ENCODE results near the gene TRABD2B.

Gene TRABD2B

DNA sequence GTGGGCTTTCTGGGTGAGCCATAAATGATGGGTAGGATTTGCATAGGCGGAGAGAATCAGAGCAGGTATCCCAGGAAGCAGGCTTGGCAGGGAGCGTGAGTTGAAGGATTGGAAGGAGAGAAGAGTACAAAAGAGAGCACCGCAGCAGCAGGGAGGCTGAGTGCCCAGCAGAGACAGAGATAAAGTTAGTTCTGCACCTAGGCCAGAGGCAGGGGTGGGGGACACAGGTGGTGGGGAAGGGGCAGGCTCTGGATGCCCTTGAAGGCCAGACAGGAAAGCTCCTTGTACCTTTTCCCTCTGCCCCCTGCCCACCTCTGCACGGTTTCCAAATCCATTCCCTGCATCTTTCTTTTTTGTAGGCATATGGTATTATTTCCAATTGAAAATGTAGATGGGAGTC lies 33.0 kb upstream of the TRABD2B start:
- Mint-ChIP-seq H3K4me1 (no peaks in the 10 kb centered on the region), H3K27me3 (peaks cover 19% of the 10 kb centered on the region), H3K4me3 (no peak overlapping the region), H3K36me3 (ENCODE audit: insufficient read depth) (no peaks in the 10 kb centered on the region), H3K9me3 (no peaks in the 10 kb centered on the region), H3K27ac (ENCODE audit: low read depth) (no peak overlapping the region)
- DNase-seq (ENCODE audit: low spot score in 2 of 2) (no peak), ATAC-seq (replicated peaks; ENCODE audit: extremely low read depth, poor library complexity, severe bottlenecking) (no peak)

DNA sequence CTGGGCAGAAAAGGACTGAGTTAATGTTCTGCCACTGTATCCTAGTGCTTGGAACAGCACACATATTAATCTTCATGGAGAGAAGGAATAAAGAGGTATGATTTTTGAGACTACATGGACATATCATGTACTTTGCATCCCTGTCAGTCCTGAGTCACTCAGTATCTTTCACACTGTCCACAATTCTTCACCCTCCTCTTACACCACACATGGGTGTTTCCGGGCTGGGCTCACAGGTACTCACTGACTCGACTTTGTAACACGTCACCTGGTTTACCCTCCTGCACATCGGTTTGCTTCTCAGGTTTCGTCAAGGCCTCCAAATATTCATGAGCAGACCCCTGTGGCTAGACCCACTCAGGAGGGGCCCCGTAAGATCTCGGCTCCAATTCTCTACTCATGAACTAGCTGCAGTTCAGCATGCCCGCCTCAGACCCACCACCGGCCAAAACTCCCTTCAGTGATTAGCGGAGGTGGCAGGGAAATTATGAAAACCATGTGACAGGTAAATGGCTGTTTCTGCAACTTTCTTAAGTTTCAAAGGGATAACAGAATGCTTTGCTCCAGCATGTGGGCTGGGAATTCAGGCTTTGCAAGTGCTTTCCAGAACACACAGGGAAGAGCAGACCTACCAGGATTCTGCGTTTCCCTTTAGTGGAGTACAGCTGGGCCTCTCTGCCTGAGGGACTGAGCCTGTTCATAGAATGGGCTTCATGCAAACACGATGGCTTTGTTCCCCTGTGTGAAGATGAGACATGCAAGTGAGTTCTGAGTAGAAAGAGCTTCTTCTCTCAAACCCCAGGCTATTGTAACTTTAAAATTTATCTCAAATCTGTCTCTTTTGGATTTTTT lies 31.3 kb upstream of the TRABD2B start:
- H3K27me3 Mint-ChIP-seq: peaks cover 19% of the 10 kb centered on the region
- H3K9me3 Mint-ChIP-seq: no peaks in the 10 kb centered on the region
- DNase-seq (ENCODE audit: low spot score in 2 of 2) (no peak), ATAC-seq (replicated peaks; ENCODE audit: extremely low read depth, poor library complexity, severe bottlenecking) (no peak)
- H3K36me3 Mint-ChIP-seq (ENCODE audit: insufficient read depth): no peaks in the 10 kb centered on the region
- no peak overlapping the region for H3K27ac Mint-ChIP-seq (ENCODE audit: low read depth)
- H3K4me1 Mint-ChIP-seq: no peaks in the 10 kb centered on the region
- H3K4me3 Mint-ChIP-seq: no peak overlapping the region

DNA sequence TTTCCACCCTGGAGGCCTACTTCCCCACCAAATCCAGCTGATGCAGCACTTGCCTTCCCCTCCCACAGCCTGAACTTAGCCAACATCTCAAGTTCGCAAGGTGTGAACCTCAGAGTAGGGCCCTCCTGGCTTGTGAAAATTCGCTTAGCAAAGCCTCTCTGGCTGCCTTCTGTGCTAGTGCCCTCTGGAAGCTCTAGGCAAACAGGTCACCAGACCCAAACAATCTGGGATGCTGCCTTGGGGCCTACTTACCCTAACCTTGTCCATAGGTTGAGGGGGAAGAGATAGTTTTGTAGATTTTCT lies 30.3 kb upstream of the TRABD2B start:
- H3K9me3 Mint-ChIP-seq: no peaks in the 10 kb centered on the region
- no peak overlapping the region for H3K4me3 Mint-ChIP-seq
- H3K4me1 Mint-ChIP-seq: no peaks in the 10 kb centered on the region
- no peak for DNase-seq (ENCODE audit: low spot score in 2 of 2)
- H3K27me3 Mint-ChIP-seq: peaks cover 21% of the 10 kb centered on the region
- H3K36me3 Mint-ChIP-seq (ENCODE audit: insufficient read depth): no peaks in the 10 kb centered on the region
- H3K27ac Mint-ChIP-seq (ENCODE audit: low read depth): no peak overlapping the region
- ATAC-seq (replicated peaks; ENCODE audit: extremely low read depth, poor library complexity, severe bottlenecking): no peak

DNA sequence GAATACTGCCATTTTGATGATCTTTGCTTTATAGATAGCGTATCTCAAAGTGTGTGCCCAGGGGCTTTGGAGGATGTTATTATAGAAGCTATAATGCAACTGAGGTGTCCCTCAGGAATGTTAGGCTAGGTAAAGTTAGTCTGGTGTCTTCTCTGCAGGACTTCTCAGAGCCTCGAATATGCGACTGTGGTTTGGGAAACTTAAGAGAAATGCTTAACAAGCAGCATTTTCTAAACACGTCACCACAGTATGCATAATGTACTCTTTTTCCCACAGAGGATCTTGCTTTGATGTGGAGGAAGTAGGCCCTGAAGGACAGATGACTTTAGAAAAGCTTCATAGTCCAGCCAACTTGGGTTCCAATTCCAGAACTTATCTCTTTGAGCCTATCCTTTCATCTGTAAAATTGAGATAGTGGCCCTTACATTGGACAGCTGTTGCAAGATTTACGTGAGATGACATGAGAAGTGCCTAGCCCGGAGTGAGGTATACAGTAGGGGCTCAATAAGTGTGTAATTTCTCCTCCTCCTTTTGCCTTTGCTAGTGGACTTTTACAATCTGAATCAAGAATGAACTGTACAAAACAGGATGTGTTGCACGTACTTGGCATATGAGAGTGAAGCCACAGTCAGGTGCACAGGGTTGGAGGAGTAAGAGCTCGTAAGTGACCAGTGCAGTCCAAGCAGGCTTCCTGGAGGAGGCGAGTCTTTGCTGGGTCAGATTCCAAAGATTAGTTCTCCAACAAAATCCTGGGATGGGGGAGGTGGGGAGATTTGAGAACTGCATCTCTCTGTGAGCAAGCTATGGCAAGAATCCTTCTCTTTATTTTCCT lies 29.7 kb upstream of the TRABD2B start:
- no peaks in the 10 kb centered on the region for H3K36me3 Mint-ChIP-seq (ENCODE audit: insufficient read depth)
- no peaks in the 10 kb centered on the region for H3K4me1 Mint-ChIP-seq
- no peak for DNase-seq (ENCODE audit: low spot score in 2 of 2)
- ATAC-seq (replicated peaks; ENCODE audit: extremely low read depth, poor library complexity, severe bottlenecking): no peak
- H3K27me3 Mint-ChIP-seq: peaks cover 27% of the 10 kb centered on the region
- no peaks in the 10 kb centered on the region for H3K9me3 Mint-ChIP-seq
- no peak overlapping the region for H3K4me3 Mint-ChIP-seq
- H3K27ac Mint-ChIP-seq (ENCODE audit: low read depth): no peak overlapping the region

DNA sequence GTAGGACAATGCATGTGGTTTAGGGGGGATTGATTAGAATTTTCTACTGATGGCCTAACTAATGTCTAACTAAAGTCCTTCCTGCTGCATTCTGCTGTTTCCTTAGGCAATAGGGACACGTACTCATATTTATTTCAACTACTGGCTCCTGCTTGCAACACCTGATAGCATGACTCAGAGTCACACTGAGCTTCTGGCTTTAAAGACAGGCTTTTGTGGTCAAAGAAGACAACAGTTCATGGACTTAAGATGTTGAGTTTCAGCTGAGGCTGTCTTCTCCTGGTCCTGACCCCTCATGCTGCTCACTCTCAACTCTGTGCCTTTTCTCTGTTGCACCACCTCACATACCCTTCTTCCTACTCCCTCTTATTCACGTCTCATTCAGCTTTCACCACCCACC lies 29.1 kb upstream of the TRABD2B start:
- no peak for DNase-seq (ENCODE audit: low spot score in 2 of 2)
- Mint-ChIP-seq H3K4me3 (no peak overlapping the region), H3K27ac (ENCODE audit: low read depth) (no peak overlapping the region), H3K27me3 (peaks cover 30% of the 10 kb centered on the region), H3K4me1 (no peaks in the 10 kb centered on the region), H3K9me3 (no peaks in the 10 kb centered on the region), H3K36me3 (ENCODE audit: insufficient read depth) (no peaks in the 10 kb centered on the region)
- no peak for ATAC-seq (replicated peaks; ENCODE audit: extremely low read depth, poor library complexity, severe bottlenecking)

DNA sequence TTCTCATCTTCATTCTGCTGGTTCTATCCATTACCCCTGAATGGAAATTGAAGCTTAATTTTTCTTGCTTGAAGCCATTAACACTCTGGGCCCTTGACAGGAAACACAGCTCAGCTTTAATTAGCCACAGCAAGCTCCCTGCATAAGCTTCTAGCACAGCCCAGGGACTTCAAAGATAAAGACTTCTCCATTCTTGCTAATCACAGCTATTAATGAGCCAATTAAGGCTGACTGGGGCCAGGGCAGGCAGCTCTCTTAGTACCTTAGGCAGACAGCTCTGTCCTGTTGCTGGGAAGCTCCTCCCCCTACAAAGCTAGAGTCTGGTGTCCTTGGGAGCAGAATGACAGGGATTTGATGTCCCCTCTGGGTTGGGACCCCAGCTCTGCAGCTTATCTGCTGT lies 27.9 kb upstream of the TRABD2B start:
- DNase-seq (ENCODE audit: low spot score in 2 of 2): no peak
- no peak for ATAC-seq (replicated peaks; ENCODE audit: extremely low read depth, poor library complexity, severe bottlenecking)
- Mint-ChIP-seq H3K9me3 (no peaks in the 10 kb centered on the region), H3K4me1 (no peaks in the 10 kb centered on the region), H3K27ac (ENCODE audit: low read depth) (no peak overlapping the region), H3K27me3 (peaks cover 32% of the 10 kb centered on the region), H3K4me3 (no peak overlapping the region), H3K36me3 (ENCODE audit: insufficient read depth) (peaks cover 2% of the 10 kb centered on the region)

DNA sequence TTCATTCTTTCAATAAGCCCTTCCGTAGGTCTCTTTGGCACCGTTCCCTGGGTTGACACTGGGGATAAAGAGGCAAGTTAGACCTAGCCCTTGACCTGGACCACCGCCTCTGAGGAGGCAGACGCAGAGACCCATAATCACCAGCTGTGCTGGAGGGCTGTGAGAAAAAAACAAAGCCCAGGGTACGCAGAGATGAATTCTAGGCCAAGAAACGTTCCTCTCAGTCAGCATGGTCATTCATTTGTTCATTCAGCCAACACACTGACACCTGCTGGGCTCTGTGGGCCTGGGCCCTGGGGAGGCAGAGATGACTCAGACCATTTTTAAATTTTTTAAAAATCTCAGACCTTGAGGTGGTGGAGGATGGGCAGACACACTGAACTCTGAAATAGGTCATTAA lies 26.3 kb upstream of the TRABD2B start:
- H3K27me3 Mint-ChIP-seq: peaks cover 29% of the 10 kb centered on the region
- DNase-seq (ENCODE audit: low spot score in 2 of 2): no peak
- H3K9me3 Mint-ChIP-seq: no peaks in the 10 kb centered on the region
- H3K27ac Mint-ChIP-seq (ENCODE audit: low read depth): no peak overlapping the region
- no peaks in the 10 kb centered on the region for H3K4me1 Mint-ChIP-seq
- peaks cover 2% of the 10 kb centered on the region for H3K36me3 Mint-ChIP-seq (ENCODE audit: insufficient read depth)
- H3K4me3 Mint-ChIP-seq: no peak overlapping the region
- ATAC-seq (replicated peaks; ENCODE audit: extremely low read depth, poor library complexity, severe bottlenecking): no peak

DNA sequence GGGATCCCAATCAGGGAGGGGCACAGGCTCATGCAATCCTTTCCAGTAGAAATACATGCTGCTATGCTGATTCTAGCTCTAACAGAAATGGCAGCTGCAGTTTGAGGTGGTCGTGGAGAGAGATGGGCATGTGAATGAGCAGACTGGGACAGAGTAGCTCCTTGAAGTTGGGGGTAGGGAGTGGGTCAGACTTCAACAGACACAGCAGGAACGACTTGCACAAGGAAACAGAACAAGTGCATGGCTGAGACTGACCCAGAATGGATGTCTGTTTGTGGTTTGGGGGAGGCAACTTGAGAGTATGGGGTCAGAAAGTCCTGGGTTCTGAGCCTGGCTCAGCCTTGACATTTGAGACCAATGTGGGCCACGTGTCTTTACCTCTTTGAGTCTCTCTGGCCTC lies 25.1 kb upstream of the TRABD2B start:
- Mint-ChIP-seq H3K27me3 (peaks cover 40% of the 10 kb centered on the region), H3K4me3 (no peak overlapping the region), H3K36me3 (ENCODE audit: insufficient read depth) (peaks cover 2% of the 10 kb centered on the region), H3K27ac (ENCODE audit: low read depth) (no peak overlapping the region), H3K9me3 (no peaks in the 10 kb centered on the region), H3K4me1 (no peaks in the 10 kb centered on the region)
- DNase-seq (ENCODE audit: low spot score in 2 of 2) (no peak), ATAC-seq (replicated peaks; ENCODE audit: extremely low read depth, poor library complexity, severe bottlenecking) (no peak)

DNA sequence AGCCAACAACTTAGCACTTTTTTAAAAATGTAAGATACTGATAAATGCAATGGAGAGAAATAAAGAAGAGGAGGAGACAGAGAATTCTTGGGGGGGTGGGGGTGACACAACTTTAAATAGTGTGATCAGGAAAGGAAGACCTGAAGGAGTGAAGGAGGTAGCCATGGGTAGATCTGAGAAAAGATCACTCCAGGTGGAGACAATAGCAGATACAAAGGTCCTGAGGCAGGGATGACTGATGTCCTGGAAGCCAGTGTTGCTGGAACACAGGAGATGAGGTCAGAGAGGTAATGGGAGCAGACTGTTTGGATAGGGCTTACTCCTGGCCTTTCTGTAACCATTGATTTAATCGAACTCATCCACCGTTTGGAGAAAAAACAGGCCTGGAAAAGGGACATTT lies 24.6 kb upstream of the TRABD2B start:
- H3K4me1 Mint-ChIP-seq: no peaks in the 10 kb centered on the region
- H3K27ac Mint-ChIP-seq (ENCODE audit: low read depth): no peak overlapping the region
- no peak for DNase-seq (ENCODE audit: low spot score in 2 of 2)
- peaks cover 2% of the 10 kb centered on the region for H3K36me3 Mint-ChIP-seq (ENCODE audit: insufficient read depth)
- no peaks in the 10 kb centered on the region for H3K9me3 Mint-ChIP-seq
- no peak for ATAC-seq (replicated peaks; ENCODE audit: extremely low read depth, poor library complexity, severe bottlenecking)
- H3K4me3 Mint-ChIP-seq: no peak overlapping the region
- peaks cover 45% of the 10 kb centered on the region for H3K27me3 Mint-ChIP-seq

DNA sequence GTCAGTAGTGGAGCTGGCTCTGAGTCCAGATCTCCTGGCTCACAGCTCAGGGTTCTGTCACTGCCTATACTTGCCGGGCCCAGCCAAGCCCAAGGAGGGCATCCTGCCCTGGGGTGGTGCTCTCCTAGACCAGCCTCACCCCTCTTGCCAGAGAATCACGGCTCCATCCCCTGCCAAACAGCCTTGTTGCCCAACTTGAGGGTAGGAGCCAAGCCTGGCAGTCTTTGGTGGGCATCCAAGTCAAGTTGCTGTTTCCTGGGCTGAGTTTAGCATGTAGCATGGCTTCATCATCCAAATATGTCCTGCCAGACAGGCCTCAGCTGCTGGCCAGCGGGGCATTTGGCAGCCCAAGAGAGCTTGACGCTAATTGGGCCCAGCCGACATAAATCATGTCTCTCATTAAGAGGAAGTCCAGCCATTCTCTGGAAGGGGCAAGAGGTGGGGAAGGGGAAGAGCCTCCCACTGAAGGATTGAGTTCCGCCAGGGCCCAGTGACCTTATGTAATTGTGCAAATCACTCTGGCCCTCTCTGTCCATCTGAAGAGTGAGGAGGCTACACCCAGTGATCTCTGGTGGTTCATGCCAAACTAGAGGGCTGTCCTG lies 22.6 kb upstream of the TRABD2B start:
- Mint-ChIP-seq H3K27ac (ENCODE audit: low read depth) (no peak overlapping the region), H3K9me3 (no peaks in the 10 kb centered on the region), H3K4me1 (no peaks in the 10 kb centered on the region), H3K27me3 (peaks cover 65% of the 10 kb centered on the region), H3K36me3 (ENCODE audit: insufficient read depth) (peaks cover 2% of the 10 kb centered on the region), H3K4me3 (no peak overlapping the region)
- ATAC-seq (replicated peaks; ENCODE audit: extremely low read depth, poor library complexity, severe bottlenecking) (no peak), DNase-seq (ENCODE audit: low spot score in 2 of 2) (no peak)

DNA sequence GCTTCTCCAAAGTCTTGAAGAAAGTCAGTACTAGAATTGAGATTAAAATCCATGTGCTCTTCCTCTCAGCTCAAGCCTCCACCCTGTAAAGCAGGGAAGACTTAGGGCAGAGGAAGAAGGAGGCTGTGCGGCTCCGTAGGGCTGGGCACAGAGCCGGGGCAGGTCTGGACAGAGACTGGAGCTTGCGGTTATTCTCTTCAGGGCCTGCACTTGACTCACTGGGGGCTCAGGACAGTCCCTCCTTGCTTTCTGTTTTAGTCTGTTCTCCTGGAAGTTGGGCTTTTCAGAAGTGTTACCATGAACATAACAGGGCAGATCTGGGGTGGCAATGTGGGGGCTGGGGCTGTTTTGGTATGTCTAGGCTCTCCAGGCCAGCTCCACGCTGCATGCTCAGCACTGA lies 21.6 kb upstream of the TRABD2B start:
- Mint-ChIP-seq H3K27ac (ENCODE audit: low read depth) (no peak overlapping the region), H3K27me3 (peaks cover 75% of the 10 kb centered on the region)
- ATAC-seq (replicated peaks; ENCODE audit: extremely low read depth, poor library complexity, severe bottlenecking): no peak

DNA sequence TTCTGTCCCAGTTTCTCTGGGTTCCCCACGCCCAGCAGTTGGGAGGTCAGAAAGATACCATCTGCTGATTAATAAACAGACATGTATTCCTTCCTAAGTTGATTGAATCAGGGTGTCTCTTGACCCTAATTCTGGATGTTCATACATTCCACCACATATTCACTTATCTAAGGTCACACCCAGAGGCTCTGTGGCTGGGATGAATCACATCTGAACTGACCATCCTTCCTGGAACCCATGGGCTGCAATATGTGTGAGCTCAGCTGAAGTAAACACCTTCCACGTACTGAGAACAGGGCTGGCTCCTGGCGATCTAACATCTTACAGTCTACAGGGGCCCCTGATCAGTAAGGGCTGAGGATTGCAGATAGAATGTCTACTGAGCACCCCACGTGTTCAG lies 20.5 kb upstream of the TRABD2B start:
- peaks cover 2% of the 10 kb centered on the region for H3K36me3 Mint-ChIP-seq (ENCODE audit: insufficient read depth)
- no peaks in the 10 kb centered on the region for H3K4me1 Mint-ChIP-seq
- DNase-seq (ENCODE audit: low spot score in 2 of 2) (no peak), ATAC-seq (replicated peaks; ENCODE audit: extremely low read depth, poor library complexity, severe bottlenecking) (no peak)
- no peak overlapping the region for H3K27ac Mint-ChIP-seq (ENCODE audit: low read depth)
- H3K4me3 Mint-ChIP-seq: no peak overlapping the region
- H3K9me3 Mint-ChIP-seq: no peaks in the 10 kb centered on the region
- peaks cover 86% of the 10 kb centered on the region for H3K27me3 Mint-ChIP-seq

More for the DNA sequence above, 21.6 kb upstream of the TRABD2B start:
- Mint-ChIP-seq H3K9me3 (no peaks in the 10 kb centered on the region), H3K4me3 (no peak overlapping the region), H3K36me3 (ENCODE audit: insufficient read depth) (peaks cover 2% of the 10 kb centered on the region), H3K4me1 (no peaks in the 10 kb centered on the region)
- no peak for DNase-seq (ENCODE audit: low spot score in 2 of 2)

DNA sequence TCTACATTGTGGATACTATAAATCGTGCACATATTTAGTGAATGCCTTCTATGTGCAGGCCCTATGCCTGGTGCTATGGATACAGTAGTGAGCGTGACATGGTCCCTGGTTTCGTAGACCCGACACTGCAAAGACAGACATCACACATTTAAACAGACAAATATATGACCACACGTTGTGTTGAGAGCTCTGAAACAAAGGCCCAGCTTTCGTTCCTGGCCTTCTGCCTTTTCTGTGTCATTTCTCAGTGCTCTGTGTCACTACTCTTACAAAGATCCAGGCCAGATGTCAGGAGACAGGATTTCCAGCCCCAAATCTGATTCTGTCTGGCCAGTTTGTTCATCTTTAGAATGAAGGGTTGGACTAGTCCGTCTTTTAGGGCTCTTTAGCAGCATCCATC lies 19.3 kb upstream of the TRABD2B start:
- peaks cover 80% of the 10 kb centered on the region for H3K27me3 Mint-ChIP-seq
- no peak for DNase-seq (ENCODE audit: low spot score in 2 of 2)
- no peak overlapping the region for H3K4me3 Mint-ChIP-seq
- H3K27ac Mint-ChIP-seq (ENCODE audit: low read depth): no peak overlapping the region
- H3K4me1 Mint-ChIP-seq: no peaks in the 10 kb centered on the region
- peaks cover 2% of the 10 kb centered on the region for H3K36me3 Mint-ChIP-seq (ENCODE audit: insufficient read depth)
- no peaks in the 10 kb centered on the region for H3K9me3 Mint-ChIP-seq
- ATAC-seq (replicated peaks; ENCODE audit: extremely low read depth, poor library complexity, severe bottlenecking): no peak
